ENCODE data around the gene RECQL.

DNA sequence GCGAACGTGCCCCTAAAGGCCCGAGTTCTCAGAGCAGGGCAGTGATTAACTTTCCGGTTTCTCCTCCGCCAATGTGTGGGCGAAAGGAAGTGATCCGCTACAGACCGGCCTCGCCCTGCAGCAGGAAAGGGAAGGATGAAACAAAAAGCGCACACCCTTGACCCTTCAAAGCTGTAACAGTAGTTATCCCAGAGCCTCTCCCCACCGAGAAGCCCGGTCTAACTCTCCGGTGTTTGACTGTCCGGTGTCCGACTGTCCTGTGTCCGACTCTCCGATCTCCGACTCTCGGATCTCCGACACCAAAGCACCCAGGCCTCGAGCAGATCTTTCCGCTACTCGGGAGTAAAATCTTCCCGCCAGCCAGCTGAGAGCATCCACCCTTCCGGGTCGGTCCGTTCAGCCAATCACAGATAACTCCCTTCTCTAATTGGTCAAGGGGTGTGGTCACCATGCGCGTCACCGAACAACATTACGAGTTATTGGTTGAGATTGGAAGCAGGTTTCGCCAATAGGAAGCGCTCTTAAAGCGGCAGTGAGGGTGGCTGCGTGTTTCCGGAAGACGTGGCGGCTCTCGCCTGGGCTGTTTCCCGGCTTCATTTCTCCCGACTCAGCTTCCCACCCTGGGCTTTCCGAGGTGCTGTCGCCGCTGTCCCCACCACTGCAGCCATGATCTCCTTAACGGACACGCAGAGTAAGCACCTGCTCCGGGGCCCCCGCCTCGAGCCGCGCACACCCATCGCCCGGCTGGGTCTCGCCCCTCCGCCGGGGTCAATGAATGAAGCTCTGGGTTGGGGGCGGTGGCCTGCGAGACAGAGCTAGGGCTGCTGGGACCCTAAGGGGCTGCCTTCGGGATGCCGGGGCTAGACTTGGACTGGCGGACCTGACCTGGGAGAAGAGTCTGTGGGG is at the start of gene RECQL, which contains the start of gene GOLT1B:
- TF ChIP-seq, protein P1, sequence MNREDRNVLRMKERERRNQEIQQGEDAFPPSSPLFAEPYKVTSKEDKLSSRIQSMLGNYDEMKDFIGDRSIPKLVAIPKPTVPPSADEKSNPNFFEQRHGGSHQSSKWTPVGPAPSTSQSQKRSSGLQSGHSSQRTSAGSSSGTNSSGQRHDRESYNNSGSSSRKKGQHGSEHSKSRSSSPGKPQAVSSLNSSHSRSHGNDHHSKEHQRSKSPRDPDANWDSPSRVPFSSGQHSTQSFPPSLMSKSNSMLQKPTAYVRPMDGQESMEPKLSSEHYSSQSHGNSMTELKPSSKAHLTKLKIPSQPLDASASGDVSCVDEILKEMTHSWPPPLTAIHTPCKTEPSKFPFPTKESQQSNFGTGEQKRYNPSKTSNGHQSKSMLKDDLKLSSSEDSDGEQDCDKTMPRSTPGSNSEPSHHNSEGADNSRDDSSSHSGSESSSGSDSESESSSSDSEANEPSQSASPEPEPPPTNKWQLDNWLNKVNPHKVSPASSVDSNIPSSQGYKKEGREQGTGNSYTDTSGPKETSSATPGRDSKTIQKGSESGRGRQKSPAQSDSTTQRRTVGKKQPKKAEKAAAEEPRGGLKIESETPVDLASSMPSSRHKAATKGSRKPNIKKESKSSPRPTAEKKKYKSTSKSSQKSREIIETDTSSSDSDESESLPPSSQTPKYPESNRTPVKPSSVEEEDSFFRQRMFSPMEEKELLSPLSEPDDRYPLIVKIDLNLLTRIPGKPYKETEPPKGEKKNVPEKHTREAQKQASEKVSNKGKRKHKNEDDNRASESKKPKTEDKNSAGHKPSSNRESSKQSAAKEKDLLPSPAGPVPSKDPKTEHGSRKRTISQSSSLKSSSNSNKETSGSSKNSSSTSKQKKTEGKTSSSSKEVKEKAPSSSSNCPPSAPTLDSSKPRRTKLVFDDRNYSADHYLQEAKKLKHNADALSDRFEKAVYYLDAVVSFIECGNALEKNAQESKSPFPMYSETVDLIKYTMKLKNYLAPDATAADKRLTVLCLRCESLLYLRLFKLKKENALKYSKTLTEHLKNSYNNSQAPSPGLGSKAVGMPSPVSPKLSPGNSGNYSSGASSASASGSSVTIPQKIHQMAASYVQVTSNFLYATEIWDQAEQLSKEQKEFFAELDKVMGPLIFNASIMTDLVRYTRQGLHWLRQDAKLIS (CRISPR knock-in tag; IDR thresholded peaks at IDR 0.05; ENCODE audit: borderline replicate concordance), result no peak
- TF ChIP-seq, protein P2, sequence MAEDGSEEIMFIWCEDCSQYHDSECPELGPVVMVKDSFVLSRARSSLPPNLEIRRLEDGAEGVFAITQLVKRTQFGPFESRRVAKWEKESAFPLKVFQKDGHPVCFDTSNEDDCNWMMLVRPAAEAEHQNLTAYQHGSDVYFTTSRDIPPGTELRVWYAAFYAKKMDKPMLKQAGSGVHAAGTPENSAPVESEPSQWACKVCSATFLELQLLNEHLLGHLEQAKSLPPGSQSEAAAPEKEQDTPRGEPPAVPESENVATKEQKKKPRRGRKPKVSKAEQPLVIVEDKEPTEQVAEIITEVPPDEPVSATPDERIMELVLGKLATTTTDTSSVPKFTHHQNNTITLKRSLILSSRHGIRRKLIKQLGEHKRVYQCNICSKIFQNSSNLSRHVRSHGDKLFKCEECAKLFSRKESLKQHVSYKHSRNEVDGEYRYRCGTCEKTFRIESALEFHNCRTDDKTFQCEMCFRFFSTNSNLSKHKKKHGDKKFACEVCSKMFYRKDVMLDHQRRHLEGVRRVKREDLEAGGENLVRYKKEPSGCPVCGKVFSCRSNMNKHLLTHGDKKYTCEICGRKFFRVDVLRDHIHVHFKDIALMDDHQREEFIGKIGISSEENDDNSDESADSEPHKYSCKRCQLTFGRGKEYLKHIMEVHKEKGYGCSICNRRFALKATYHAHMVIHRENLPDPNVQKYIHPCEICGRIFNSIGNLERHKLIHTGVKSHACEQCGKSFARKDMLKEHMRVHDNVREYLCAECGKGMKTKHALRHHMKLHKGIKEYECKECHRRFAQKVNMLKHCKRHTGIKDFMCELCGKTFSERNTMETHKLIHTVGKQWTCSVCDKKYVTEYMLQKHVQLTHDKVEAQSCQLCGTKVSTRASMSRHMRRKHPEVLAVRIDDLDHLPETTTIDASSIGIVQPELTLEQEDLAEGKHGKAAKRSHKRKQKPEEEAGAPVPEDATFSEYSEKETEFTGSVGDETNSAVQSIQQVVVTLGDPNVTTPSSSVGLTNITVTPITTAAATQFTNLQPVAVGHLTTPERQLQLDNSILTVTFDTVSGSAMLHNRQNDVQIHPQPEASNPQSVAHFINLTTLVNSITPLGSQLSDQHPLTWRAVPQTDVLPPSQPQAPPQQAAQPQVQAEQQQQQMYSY (CRISPR knock-in tag; IDR thresholded peaks at IDR 0.05), result no peak
